ENCODE measurements around the gene ACOT2.

DNA sequence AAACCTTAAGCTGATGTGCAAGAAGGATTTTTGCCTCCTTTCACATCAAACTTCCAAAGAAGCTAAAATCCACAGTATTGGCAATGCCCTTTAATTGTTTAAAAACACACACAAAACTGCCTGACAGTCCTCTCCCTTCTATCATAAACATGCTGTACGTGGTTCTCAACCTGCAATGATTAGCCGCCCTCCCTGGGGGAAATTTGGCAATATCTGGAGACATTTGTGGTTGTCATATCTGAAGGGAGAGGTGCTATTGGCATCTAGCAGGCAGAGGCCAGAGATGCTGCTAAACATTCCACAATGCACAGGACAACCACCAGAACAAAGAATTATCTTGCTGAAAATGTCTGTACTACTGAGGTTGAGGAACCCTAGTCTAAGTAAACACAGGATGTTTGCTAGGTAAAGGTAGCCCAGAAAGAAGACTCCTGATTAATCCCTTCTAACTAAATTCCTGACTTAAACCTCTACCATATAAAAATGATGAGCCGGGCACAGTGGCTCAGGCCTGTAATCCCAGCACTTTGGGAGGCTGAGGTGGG lies 44.5 kb downstream of the ACOT2 start:
- no peak for TF ChIP-seq POLR2AphosphoS5 (IDR thresholded peaks at IDR 0.05; ENCODE audit: low read depth, low read length)
- no peak for TF ChIP-seq FOXP2 (optimal IDR thresholded peaks at IDR 0.05; ENCODE audit: borderline replicate concordance, extremely low read depth, extremely low read length, insufficient read depth)
